SU-DHL-6 (cell line): ENCODE data around the gene ZFTA.

Experiments used
- H2AFZ ChIP-seq: fragments of 200-600 bp; sonication (generic); 2 replicates; pipeline ENCODE4 v1.6.1; 2014; ENCODE audit warnings: low read depth, mild to moderate bottlenecking, moderate library complexity, mixed read lengths, antibody characterized with exemption, low read length; ENCODE audit not compliant: severe bottlenecking
- H3F3A ChIP-seq: fragments of 200-600 bp; shearing (Covaris generic); 2 replicates; pipeline ENCODE4 v1.6.0; 2016; ENCODE audit warnings: antibody characterized with exemption, mild to moderate bottlenecking; ENCODE audit not compliant: insufficient read depth
- H3K27ac ChIP-seq: fragments of 200-600 bp; sonication (generic); 2 replicates; pipeline ENCODE4 v1.5.1; 2016; ENCODE audit warnings: low read depth, mild to moderate bottlenecking, low read length, moderate library complexity, mixed read lengths
- H3K27me3 ChIP-seq: fragments of 200-600 bp; sonication (generic), shearing (Covaris generic); 2 replicates; pipeline ENCODE4 v1.6.0; 2014; ENCODE audit warnings: mild to moderate bottlenecking, low read length
- H3K36me3 ChIP-seq: fragments of 200-600 bp; sonication (generic); 2 replicates; pipeline ENCODE4 v1.6.1; 2014; ENCODE audit warnings: mild to moderate bottlenecking, low read length, mixed read lengths
- H3K4me2 ChIP-seq: fragments of 300-600, 200-600 bp; shearing (Covaris generic), sonication (generic); 2 replicates; pipeline ENCODE4 v1.6.0; 2014; ENCODE audit warnings: low read length, low read depth, mild to moderate bottlenecking; ENCODE audit not compliant: poor library complexity, severe bottlenecking
- H3K4me3 ChIP-seq: fragments of 200-600 bp; sonication (generic); 2 replicates; pipeline ENCODE4 v1.5.1; 2014; ENCODE audit warnings: antibody characterized with exemption, low read length, mild to moderate bottlenecking, mixed read lengths; ENCODE audit not compliant: insufficient read depth, poor library complexity, severe bottlenecking
- H3K79me2 ChIP-seq: fragments of 200-600 bp; sonication (generic); 2 replicates; pipeline ENCODE4 v1.6.1; 2014; ENCODE audit warnings: mild to moderate bottlenecking, low read length, moderate library complexity; ENCODE audit not compliant: insufficient read depth
- H3K9ac ChIP-seq: fragments of 200-600 bp; sonication (generic); 2 replicates; pipeline ENCODE4 v1.7.0; 2014; ENCODE audit warnings: mild to moderate bottlenecking, low read length
- H3K9me2 ChIP-seq: fragments of 200-600 bp; sonication (generic); replicated peaks from 2 replicates; pipeline ENCODE4 v1.6.1; 2014; ENCODE audit warnings: low read length; ENCODE audit not compliant: insufficient read depth
- H3K9me3 ChIP-seq: fragments of 200-600 bp; sonication (generic); 2 replicates; pipeline ENCODE4 v1.6.1; 2014; ENCODE audit warnings: low read length, mixed read lengths; ENCODE audit not compliant: insufficient read depth
- H4K20me1 ChIP-seq: fragments of 200-600 bp; sonication (generic); 2 replicates; pipeline ENCODE4 v1.6.1; 2014; ENCODE audit warnings: low read depth, mild to moderate bottlenecking, antibody characterized with exemption, low read length, moderate library complexity, mixed read lengths
- CTCF ChIP-seq: fragments of 200-600 bp; sonication (generic); IDR thresholded peaks from one replicate; pipeline ENCODE4 v1.5.1; 2017; ENCODE audit warnings: antibody characterized with exemption, mild to moderate bottlenecking, low read length, moderate library complexity; ENCODE audit not compliant: insufficient read depth, poor library complexity, severe bottlenecking
- EZH2phosphoT487 ChIP-seq: fragments of 200-600 bp; sonication (generic), shearing (Covaris generic); conservative IDR thresholded peaks from 2 replicates; pipeline ENCODE4 v1.6.1; 2018; ENCODE audit warnings: mild to moderate bottlenecking, antibody characterized with exemption, low read length, moderate library complexity, mixed read lengths

ZFTA gene

GRCh38 chr11:63804259-63804658 lies 35.7 kb upstream of the ZFTA start:
- no peak overlapping the region for H2AFZ ChIP-seq

GRCh38 chr11:63802637-63803414 lies 34.3 kb upstream of the ZFTA start:
- H3K4me3 ChIP-seq = no peak overlapping the region
- H4K20me1 ChIP-seq = no peaks in the 10 kb centered on the region
- no peaks in the 10 kb centered on the region for H3F3A ChIP-seq
- no peak overlapping the region for H3K4me2 ChIP-seq
- no peaks in the 10 kb centered on the region for H3K36me3 ChIP-seq
- no peak overlapping the region for H2AFZ ChIP-seq
- H3K27ac ChIP-seq = no peak overlapping the region
- no peaks in the 10 kb centered on the region for H3K27me3 ChIP-seq
- no peaks in the 10 kb centered on the region for H3K9me2 ChIP-seq
- H3K79me2 ChIP-seq = no peaks in the 10 kb centered on the region
- H3K9ac ChIP-seq = no peak overlapping the region
- H3K9me3 ChIP-seq = no peaks in the 10 kb centered on the region
- TF ChIP-seq CTCF (no peak), EZH2phosphoT487 (no peak)

More at GRCh38 chr11:63804259-63804658, 35.7 kb upstream of the ZFTA start:
- TF ChIP-seq CTCF (no peak), EZH2phosphoT487 (no peak)
- no peak overlapping the region for H3K4me2 ChIP-seq
- no peaks in the 10 kb centered on the region for H3K9me3 ChIP-seq
- H3K4me3 ChIP-seq = no peak overlapping the region
- H3F3A ChIP-seq = no peaks in the 10 kb centered on the region
- H4K20me1 ChIP-seq = no peaks in the 10 kb centered on the region
- no peaks in the 10 kb centered on the region for H3K27me3 ChIP-seq
- no peak overlapping the region for H3K27ac ChIP-seq
- no peaks in the 10 kb centered on the region for H3K9me2 ChIP-seq
- no peaks in the 10 kb centered on the region for H3K79me2 ChIP-seq
- H3K36me3 ChIP-seq = no peaks in the 10 kb centered on the region
- no peak overlapping the region for H3K9ac ChIP-seq

GRCh38 chr11:63800921-63801320 lies 32.3 kb upstream of the ZFTA start:
- no peaks in the 10 kb centered on the region for H3K36me3 ChIP-seq
- TF ChIP-seq CTCF (no peak), EZH2phosphoT487 (no peak)
- H3K79me2 ChIP-seq = no peaks in the 10 kb centered on the region
- H3K9me3 ChIP-seq = no peaks in the 10 kb centered on the region
- H4K20me1 ChIP-seq = no peaks in the 10 kb centered on the region
- no peak overlapping the region for H2AFZ ChIP-seq
- H3K27ac ChIP-seq = no peak overlapping the region
- H3F3A ChIP-seq = no peaks in the 10 kb centered on the region
- no peak overlapping the region for H3K9ac ChIP-seq
- no peaks in the 10 kb centered on the region for H3K27me3 ChIP-seq
- H3K4me2 ChIP-seq = no peak overlapping the region
- H3K9me2 ChIP-seq = no peaks in the 10 kb centered on the region
- H3K4me3 ChIP-seq = no peak overlapping the region
